COLO668 (cell line): ENCODE results near the gene MEGF11.
"Not testable (repeated sequence)": the region's sequence is repeated elsewhere in the genome, so short reads cannot be mapped to it uniquely, and the experiment has no call there.

Experiments used
- DNase-seq: peaks from one replicate; lab custom pipeline; 2025; ENCODE audit not compliant: unreplicated experiment; lab: John Stamatoyannopoulos, UW

MEGF11 gene

GRCh38 chr15:65869954-65870871, 383.3 kb downstream of the MEGF11 start:
- peak; percentile 42 for DNase-seq

- peak; percentile 97 for DNase-seq
Measured at GRCh38 chr15:65869126-65869953, 384.2 kb downstream of the MEGF11 start, which contains the start of gene RAB11A. Gene RAB11A, plus strand, starts transcription at chr15:65869491. Its CDS starts 95 bp downstream, at chr15:65869586.

GRCh38 chr15:65868546-65869125, 384.9 kb downstream of the MEGF11 start:
- DNase-seq: no peak

DNA sequence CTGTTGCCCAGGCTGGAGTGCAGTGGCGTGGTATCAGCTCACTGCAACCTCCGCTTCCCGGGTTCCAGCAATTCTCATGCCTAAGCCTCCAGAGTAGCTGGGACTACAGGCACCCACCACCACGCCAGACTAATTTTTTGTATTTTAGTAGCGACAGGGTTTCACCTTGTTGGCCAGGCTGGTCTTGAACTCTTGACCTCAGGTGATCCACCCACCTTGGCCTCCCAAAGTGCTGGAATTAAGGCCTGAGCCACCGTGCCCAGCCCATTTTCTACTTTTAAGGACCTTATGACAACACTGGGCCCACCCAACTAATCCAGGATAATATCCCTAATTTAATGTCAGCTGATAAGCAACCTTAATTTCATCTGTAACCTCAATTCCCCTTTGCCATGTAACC, 385.6 kb downstream of the MEGF11 start:
- not testable (repeated sequence) for DNase-seq

DNA sequence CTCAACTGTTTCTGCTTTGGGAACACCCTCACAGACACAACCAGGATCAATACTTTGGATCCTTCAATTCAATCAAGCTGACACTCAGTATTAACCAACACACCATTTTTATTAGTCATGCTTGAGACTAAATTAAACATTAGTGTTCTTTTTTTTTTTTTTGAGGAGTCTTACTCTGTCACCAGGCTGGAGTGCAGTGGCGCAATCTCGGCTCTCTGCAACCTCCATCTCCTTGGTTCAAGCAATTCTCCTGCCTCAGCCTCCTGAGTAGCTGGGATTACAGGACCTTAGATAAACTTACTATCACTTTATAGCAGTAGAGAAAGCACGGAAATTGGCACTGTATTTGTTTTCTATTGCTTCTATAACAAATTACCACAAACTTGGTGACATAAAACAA, 386.3 kb downstream of the MEGF11 start:
- DNase-seq: no peak

GRCh38 chr15:65863106-65863505, 390.4 kb downstream of the MEGF11 start:
- no peak for DNase-seq

DNA sequence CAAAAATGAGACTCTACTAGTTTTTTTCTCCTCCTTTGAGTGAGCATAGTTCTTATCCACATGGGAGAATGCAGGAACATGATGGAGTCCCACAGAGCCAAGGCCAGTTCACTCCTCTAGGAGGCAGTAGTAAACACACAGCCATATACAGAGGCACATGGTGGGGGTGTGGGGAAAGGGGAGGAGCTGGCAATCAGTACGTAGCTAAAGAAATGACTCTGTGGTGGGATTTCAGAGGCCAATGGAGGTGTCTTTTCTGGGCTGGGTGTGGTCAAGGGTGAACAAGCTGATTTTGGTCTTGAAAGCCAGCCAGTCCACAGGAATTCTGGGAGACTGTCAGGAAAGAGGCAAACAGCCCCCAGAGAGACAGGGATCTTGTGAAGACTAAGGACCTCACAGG, 390.9 kb downstream of the MEGF11 start:
- peak; percentile 28 for DNase-seq

DNA sequence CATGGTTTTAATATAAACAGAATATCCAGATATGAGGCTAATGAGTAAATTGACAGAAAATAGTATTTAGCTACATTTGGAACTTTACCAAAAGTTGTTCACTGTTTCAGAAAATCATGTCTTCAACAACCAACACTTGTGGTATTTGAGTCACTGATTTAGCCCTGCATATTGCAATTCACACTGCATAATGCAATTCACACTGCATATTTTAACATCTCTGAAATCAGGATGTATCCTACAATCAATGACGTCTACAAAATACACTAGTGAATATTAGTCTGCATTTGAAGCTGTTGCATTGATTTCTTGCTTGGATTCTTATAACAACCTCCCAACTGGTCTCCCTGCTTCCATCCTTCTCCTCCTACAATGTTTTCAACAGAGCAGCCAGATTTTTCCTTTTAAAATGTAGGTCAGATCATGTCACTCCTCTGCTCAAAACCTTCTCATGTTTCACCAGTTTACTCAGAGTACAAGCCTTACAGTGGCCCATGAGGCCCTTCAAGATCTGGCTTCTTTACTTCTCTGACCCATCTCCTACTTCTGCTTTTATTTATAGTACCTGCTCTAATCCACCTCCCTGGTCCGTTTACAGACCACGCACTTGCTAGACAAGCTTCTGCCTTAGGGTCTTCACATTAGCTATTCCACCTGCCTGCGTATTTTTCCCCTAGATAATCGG, 395.7 kb downstream of the MEGF11 start:
- no peak for DNase-seq

GRCh38 chr15:65856821-65857455, 396.6 kb downstream of the MEGF11 start:
- peak; percentile 72 for DNase-seq

- DNase-seq: no peak
Measured at GRCh38 chr15:65851981-65852380, 401.6 kb downstream of the MEGF11 start.

- no peak for DNase-seq
Measured at GRCh38 chr15:65847989-65848388, 405.6 kb downstream of the MEGF11 start.

- no peak for DNase-seq
Measured at GRCh38 chr15:65845826-65846519, 407.6 kb downstream of the MEGF11 start.
